CD4-positive, alpha-beta T cell treated with Interleukin-15 for 1 hour (primary cell): ENCODE data around the gene TP53BP2.
A peak's percentile ranks its signal among the peaks of the same experiment; 100 is the strongest.
"Not testable (repeated sequence)": the region's sequence is repeated elsewhere in the genome, so short reads cannot be mapped to it uniquely, and the experiment has no call there.

Source experiments
- DNase-seq: peaks from one replicate; pipeline ENCODE4 v3.0.0-alpha.2; 2020

Gene TP53BP2

DNA sequence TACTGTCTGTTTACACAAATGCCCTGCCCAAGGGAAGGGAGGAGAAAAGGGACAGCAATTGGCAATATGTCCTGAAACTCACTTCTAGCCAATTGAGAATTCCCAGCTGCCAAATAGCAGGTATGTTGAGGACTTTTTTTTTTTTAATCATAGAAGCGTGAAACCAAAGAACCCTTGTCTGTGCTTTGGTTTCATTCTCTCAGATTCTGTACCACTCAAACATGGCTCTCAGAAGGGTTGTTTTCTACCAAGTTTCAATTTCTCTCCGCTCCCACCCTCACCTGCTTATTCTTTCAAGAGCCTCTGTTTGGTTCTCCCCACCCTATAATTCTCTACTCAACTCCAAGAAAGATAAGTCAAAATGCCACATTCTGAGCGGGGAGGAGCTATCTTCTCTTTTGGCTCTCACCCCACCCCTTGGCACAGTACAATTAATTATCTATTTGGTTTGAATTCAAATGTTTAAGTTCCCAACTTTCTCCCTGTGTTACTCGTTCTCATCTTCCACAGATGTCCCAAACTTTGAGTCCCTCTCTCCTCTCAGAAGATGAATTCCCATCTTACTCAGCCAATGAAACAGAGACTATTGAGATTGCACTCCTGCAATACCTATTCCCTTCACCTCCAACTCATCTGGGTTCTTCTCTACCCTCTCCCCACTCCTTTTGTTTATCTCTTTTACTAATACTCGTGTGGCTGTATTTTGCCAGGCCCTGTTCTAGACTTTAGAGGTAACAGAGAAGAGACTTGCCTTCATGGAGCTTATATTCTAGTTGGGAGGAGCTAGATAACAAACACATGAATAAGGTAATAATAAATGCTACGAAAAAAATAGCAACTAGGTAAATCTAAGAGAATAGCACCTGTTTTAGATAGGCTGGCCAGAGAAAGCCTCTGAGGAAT is 3.9 kb upstream of the TP53BP2 start:
- DNase-seq, result no peak

DNA sequence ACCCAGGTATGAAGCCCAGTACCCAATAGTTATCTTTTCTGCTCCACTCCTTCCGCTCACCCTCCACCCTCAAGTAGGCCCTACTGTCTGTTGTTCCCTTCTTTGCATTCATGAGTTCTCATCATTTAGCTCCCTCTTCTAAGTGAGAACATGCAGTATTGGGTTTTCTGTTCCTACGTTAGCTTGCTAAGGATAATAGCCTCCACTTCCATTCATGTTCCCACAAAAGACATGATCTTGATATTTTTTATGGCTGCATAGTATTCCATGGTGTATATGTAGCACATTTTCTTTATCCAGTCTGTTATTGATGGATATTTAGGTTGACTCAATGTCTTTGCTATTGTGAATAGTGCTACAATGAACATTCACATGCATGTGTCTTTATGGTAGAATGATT is 2.8 kb upstream of the TP53BP2 start:
- DNase-seq, result no peak

DNA sequence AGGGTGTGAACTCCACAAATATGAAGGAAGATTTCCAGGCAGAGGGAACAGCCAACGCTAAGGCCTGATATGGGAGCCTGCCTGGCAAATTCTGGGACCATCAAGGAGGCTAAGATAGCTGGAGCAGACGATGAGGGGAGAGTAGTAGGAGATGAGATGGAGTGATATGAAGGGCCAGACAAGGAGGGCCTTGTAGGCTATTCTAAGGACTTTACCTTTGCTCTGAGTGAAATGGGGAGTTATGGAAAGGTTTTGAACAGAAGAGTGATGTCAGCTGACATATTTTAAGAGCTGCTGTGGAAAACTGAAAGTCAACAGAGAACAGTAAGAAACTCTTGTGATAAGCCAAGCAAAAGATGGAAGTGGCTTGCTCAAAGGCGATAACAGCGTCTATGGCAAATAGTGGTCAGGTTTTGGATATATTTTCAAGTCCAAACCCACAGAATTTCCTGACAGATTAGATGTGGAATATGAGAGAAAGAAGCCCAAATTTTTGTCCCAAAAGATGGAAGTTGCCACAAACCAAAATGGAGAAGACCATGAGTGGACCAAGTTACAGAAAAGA is 2.1 kb upstream of the TP53BP2 start:
- DNase-seq, result no peak

DNA sequence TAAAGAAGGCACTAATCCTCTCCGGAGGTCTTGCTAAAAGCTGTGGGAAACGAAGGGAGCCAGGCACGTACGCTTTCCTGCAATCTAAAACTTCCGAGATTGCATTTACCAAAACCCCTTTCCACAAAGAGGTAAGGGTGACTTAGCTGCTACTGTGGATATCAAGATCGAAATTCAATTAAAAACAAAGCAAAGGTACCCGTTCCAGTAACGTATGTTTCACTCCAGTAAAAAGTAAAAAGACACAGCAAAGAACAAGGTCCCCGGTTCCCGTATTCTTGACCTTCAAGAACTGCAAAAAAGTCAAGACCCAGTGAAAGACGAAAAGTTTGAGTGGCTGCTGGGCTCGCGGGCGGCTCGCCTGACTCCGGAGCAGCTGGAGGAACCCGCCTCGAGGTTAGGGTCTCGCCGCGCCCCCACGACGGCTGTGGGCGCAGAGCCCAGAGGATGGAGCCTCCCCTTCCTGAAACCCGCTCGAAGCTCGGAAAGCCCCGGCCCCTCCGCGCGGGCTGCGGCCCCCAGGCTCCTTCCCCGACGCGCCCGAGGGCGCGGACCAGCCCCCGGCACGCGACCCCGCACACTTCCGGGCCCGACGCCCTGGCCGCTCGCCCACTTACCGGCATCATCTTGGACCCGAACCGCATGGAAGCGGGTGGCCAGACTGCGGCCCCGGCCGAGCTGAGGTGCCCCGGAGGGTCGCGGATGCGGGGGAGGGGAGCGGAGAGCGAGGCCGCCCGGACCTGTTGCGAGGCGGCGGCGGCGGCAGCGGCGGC is 524 bp downstream of the TP53BP2 start:
- peak; percentile 69 for DNase-seq

DNA sequence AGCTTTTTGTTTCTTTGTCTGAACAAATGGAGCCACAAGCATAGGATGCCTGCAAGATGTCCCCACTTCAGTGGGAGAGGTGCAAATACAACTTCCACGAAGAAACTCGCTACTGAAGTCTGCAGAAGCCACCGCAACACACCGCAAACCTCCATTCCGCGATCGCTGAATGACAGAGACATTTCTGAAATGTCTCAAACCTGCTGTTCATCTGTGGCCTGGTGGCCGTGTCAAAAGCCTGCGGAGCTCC is 1.0 kb downstream of the TP53BP2 start:
- peak; percentile 43 for DNase-seq

DNA sequence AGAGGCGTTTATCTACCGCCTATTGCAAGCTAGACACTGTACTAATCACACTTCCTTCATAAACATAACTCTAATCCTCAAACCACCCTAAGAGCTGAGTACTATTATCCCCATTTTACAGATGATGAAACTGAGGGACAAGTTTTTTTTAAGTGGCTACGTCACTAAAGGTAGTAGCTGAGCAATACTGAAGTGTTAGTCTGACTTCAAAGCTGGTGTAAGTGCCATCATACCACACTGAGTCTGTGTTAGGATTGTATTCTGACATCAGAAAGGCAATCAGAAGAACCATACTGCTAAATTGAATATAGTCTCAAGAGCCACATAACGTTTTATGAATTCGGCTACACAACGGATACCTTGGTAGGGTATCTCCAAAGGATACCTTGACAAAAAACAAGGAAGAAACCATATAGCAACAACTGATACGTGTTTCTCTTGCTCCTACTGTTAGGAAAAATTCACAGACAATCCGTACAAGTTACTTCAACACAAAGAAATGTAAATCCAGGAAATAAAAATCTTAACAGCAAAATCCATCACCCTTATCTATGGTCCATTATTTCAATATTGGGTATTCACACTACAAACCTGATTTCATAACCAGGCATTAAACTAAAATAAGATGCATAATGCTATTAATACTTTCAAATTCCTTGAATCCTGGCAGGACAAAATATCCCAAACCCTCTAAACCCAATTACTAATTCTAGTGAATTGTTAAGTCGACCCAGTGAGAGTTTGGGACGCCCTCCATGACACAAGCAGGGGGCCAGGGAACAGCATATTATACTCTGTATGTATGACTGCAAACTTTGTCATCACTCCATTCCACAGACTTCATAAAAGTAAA is 1.6 kb downstream of the TP53BP2 start:
- DNase-seq, result no peak

DNA sequence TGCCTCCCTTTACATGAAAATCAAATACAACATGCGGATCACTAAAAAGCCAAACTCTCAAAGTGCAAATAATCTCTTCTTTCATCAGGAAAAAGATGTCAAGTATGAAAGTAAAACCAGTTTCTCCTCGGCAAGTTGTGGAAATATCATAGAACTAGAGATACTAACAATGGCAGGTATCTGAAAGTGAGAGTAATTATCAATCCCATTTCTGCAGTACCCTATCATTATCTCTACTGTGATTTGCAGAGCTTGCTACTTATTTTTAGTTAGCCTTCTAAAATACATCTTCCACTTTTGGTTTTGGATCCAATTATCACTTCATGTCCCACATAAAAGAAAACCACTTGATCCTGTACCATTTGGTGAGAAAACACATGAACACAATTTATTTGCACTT is 3.0 kb downstream of the TP53BP2 start:
- DNase-seq, result no peak

DNA sequence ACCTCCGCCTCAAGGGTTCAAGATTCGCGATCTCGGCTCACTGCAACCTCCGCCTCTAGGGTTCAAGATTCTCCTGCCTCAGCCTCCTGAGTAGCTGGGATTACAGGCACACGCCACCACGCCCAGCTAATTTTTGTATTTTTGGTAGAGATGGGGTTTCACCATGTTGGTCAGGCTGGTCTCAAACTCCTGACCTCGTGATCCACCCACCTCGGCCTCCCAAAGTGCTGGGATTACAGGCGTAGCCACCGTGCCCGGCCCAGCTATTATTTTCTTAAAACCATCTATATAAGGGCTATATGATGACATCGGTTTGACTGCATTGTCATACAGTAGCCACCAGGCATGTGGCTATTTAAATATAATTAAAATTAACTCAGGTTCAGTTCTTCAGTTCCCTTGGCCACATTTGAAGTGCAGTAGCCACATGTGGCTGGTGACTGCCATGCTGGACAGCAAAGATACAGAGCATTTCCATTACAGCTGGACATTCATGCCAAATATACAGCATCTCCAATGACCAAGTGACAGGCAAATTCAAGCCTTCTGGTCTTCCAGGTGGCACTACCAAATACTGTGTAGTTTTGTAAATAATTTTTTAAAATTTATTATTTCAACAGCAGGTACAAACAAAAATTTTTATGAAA is 3.6 kb downstream of the TP53BP2 start:
- not testable (repeated sequence) for DNase-seq

DNA sequence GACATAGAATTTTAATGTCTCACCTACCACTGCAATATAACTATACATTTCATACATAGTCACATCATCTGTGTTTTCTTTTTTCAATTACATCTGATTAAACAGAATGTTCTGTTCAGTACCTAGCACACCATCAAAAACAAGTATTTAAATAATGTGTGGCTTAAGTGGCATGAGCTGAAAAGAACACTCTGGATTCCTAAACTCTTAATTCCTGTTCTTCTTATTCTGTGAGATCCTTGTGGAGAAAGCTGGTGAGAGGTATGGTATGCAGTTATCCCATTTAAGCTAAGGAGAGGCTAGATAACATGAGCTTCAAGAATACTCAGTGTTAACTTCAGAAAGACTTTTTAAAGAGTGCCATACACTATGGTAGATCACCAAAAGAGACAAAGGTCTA is 5.5 kb downstream of the TP53BP2 start:
- DNase-seq, result no peak

DNA sequence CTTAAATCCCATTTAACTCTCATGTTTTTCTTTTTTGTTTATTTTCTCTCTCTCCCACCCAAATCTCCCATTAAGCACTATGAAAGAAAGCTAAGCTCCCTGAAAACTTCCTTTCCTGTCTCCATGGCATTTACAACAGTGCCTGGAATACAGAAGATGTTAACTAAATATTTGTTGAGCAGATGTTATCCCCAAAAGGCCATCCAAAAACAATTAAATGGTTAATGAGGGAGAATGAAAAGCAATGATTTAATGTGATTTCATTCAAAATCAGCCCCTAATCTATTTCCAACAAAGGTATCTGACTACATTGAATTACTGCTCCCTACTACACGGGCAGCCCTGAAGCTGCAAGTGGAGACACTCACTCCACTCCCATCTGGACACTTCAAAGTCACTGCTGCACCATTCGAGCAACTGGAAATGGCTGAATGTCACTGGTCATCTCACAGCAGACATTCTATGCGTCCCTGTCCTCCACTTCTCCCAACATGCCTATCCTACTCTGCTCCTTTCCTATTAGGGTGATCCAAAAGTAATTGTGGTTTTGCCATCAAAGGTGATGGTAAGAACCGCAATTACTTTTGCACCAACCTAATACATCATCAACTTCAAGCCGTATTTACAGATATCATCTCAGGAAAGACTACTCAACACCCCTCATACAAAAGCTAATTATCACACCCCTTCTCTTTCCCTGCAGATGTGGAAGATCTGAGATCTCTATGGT is 7.5 kb downstream of the TP53BP2 start:
- DNase-seq, result no peak

DNA sequence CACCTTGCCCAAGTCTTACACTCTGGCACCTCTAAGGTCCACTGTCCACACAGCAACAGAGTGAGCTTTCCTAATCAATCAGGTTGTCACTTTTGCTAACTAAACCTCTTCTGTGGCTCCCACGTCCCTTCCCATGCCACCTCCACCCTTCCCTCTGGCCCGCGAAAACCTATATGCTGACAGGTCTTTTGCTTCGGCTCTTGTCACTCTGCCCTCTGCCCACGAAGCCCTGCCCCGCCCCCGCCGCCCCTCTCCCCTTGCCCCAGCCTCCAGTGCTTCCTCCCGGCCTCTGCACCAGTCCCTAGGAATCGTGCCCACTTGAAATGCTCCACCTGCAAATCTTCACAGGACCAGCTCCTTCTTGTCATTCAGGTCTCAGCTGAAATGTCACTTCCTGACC is 8.1 kb downstream of the TP53BP2 start:
- DNase-seq, result no peak

DNA sequence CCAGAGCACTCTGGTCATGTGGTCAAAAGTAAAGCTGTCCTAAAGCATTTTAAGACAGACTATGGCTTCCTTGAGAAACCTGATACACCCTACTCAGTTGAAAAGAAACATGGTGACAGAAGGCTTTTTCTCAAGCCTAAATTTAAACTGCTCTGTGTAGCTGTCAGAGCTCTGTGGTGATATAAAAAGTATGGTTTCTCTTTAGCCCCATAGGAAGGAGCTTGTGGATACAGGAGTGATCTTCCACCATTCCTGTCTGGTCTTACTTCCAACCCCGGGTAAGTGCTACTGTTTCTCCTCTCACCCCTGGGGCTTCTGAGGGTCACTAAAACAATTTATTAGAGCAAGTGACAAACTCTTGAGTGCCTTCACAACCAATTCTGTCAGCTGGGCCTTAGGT is 8.5 kb downstream of the TP53BP2 start:
- DNase-seq, result no peak

DNA sequence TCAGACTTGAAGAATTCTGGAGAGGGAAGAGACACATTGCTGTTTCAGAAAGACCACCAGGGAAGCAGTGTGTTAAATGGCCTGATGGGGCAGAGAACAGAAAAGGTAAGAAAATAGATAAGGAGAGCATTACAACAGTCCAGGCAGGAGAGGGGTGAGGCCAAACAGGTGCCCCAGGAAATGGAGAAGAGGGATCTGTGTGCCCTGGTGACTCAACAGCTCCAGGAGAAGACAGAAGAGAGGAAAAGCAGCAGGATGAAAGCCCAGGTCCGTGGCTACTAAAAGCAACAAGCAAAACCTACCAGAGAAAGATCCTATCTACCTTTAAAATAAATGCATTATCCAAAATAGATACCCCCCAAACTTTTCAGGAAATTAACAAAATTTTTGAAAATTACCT is 9.2 kb downstream of the TP53BP2 start:
- DNase-seq, result no peak

DNA sequence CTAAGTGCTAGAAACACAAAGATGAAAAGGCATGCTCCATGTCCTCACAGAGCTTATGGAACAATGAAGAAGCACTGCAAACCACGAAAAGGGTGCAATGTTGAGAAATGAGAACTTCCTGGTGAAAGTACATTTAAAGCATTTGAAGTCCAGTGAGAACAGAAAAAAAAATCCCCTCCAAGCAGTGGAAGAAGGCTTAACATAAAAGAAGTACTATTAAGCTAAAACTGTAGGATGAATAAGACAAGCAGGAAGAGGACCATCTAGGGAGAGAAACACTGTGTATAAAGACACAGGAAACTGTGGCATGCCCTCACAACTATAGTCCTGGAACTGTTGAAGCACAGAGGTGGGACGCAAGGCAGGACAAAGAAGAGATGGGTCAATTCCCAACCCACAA is 10.0 kb downstream of the TP53BP2 start:
- no peak for DNase-seq

DNA sequence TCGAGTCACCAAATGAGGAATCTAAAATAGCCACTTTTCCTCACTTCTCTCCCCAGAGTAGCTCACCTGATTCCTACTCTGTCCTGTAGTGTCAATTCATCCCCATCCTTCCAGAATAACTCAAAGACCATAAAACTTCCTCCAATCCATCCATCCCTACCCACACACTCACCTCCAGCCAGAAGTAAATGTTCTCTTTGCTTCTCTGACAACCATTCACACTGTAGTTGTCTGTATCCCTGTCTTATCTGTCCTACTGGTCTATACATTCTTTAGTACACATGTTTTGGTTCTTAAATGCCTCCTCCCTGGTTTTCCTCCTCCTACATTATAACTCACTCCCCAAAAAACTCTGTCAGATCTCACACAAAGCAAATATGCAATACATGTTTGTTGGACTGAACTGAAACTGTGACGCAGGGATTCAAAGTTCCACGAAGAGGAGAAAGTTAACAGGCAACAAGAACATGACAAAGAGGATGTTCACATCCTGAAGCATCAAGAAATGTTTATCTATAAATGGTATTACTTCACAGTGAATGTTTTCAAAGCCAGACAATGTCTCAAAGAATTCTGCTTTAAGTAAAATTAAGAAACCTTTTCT is 11.0 kb downstream of the TP53BP2 start:
- no peak for DNase-seq

DNA sequence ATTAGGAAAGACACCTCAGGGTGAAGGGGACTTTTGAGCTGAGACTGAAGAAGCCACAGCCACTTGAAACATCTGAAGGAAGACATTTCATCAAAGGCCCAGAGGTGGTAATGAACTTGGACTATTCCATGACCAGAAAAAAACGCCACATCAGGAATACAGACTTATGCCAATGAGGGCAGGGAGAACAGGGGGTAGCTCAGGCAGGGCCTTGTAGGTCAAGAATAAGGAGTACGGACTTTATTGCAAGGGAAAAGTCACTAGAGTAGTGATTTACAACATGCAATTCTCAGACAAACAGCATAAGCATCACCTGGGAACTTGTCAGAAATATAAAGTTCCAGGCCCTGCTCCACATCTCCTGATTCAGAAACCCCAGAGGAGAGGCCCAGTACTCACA is 11.8 kb downstream of the TP53BP2 start:
- DNase-seq, result no peak

DNA sequence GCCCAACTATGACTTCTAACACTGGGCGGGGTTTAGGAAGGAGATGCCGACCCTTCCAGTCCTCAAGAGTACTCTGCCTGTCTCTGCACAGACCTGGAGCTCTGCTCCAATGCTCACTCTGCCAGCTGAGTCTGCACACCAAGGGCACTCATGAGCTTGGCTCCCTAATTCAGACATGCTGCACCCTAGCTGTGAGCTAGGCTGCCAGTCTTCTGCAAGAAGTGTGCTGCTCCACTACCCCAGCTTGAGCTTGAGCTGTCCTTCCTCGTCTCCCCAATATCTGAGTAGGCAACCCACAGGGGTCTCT is 13.2 kb downstream of the TP53BP2 start:
- DNase-seq, result no peak

DNA sequence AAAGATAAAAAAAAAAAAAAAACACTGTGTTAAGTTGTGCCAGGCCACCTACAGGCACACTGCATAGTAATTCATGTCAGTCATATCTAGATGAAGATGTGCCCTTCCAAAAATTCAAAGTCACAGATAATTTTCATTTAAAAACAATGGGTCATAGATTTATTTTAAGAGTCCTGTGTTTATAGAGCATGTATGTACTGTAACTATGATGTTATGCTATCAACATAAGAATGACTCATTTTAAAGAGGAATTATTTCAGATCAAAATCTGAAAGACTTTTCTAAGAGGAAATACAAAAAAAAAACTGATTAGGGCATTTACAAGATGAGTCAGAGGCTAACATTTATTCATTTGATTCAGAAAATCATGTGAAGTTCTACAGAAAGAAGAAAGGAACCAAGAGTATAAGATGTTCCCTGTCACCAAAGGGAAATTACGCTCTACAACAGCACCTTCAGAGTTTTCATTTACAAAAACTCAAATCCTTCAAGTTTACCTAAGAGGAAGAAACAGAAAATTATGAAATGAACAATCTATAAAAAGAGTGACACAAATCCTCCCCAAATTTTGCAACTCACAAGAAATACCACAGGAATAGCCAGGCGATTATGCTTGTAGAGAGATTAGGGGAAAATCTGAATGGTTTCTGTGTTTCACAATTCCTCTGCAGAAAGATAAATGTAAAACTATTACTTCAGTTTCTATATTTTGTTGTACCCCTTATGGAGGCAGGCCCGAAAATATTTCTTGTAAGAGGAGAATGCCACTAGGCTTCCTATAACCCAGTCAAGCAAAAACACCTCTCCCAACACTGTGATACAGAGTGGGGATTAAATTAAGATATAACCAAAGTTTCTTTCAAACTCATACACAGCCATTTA is 13.8 kb downstream of the TP53BP2 start:
- no peak for DNase-seq

DNA sequence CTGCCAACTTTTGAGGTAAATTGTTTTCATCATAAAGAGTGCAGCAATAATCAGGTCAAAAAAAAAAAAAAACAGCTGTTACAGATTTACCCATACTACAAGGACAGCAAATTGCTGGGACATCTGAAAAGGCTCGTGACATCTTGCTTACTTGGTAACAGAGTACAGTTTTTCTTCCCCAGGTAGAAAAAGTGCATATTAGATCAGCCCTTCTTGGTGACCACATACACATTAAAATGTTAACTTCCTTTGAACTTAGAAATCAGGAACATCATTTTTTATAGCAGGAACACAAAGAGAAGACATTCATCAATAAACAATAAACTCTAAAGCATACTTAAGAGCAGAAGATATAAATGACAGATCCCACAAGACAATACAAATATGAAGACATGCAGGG is 16.1 kb downstream of the TP53BP2 start:
- no peak for DNase-seq

DNA sequence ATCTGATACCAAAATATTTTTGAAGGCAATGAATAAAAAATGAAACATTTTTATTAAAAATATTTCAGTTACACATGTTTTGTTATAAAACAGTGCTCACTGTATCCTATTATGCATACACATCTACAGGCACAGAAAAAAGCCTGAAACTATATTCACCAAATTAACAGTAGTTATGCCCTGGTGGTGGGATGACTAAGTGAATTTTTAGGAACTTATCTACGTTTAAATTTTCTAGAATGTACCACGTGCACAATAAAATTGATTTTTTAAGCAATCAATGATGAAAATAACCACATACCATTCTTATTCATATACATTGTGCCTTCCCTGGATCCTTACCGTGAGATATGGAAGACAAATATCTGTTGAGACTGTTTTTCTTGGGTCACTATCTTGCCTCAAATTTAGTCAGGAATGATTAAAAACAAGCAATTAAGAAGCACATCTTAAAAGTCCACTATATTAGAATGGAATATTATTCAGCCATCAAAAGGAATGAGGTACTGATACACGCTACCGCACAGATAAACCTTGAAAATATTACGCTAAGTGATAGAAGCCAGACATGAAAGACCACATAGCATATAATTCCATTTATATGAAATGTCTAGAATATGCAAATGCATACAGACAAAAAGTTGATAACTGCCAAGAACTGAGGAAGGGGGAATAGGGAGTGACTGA is 17.4 kb downstream of the TP53BP2 start:
- DNase-seq, result no peak
